CD4-positive, alpha-beta T cell treated with Interleukin-17A for 4 hours (primary cell): ENCODE data around the gene ACOX1.
A peak's percentile ranks its signal among the peaks of the same experiment; 100 is the strongest.
"Not testable (repeated sequence)": the region's sequence is repeated elsewhere in the genome, so short reads cannot be mapped to it uniquely, and the experiment has no call there.

Experiments
- DNase-seq: peaks from one replicate; pipeline ENCODE4 v3.0.0-alpha.2; 2020; ENCODE audit warnings: mixed read lengths

ACOX1 gene

DNA sequence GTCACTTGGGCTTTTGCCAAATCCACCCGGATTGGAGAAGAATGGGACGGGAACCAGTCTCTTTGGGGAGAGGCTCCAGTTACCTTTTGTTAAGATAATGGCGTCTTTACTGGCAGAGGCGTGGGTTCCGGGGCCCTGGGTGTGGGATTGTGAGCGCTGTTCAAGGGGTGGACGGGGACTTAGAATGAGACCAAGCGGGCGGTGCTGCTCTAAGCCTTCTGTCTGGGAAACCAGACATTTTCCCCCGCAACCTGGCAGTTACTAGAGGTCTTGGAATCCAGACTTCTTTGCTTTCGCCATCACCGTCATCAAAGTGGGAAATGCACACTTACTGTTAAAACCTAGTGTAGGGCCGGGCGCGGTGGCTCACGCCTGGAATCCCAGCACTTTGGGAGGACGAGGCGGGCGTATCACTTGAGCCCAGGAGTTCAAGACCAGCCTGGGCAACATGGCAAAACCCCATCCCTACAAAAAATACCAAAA lies 780 bp upstream of the ACOX1 start:
- no peak for DNase-seq

DNA sequence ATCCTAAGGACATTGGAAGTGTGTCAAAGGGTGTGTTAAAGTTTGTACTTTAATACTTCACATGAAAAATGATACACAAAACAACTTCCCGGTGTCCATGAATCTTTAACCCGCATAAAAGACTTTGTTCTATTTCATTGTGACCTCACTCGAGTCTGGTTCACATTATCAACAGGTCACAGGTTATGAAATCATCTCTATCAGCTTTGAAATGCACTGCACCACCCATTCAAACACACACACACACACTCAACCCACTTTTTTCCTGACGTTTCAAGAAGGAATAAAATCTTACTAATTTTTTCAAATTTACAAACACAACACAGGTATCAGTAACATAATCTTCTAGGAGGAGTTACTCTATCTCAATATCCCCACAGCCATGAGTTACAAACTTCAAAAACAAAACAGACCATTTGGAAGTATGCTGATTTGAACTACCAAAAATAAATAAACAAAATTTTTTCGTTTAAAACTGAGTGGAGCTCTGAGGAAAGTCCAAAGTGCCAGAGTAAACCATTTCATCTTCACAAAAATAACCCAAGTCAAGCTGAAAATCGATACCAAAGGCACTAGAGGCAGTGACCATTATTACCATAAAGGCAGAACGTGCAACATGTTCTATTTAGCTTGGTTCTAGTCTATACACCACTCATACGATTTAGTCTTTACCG lies 2.7 kb downstream of the ACOX1 start:
- no peak for DNase-seq

DNA sequence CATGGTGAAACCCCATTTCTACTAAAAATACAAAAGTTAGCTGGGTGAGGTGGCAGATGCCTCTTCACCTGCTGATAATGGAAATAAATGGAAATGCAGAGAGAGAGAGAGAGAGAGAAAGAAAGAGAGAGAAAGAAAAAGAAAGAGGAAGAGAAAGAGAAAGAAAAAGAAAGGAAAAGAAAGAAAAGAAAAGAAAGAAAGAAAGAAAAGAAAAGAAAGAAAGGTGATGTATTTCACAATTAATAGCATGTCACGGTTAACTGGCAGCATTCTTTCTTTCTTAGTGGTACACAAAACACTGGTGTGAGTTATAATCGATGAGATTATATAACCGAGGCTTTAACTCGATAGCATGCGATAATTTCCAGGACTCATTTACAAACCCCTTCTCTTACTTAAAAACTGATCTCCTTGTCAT lies 3.2 kb downstream of the ACOX1 start:
- no peak for DNase-seq

DNA sequence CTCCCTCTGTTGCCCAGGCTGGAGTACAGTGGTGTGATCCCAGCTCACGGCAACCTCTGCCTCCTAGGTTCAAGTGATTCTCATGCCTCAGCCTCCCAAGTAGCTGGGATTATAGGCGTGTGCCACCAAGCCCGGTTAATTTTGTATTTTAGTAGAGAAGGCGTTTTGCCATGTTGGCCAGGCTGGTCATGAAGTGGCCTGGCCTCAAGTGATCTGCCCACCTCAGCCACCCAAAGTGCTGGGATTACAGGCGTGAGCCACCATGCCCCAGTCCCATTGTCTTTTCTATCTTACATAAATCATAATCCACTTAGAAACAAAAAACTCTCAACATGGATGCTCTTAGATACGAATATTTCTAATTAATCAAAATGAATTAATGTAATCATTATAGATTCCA lies 3.8 kb downstream of the ACOX1 start:
- not testable (repeated sequence) for DNase-seq

DNA sequence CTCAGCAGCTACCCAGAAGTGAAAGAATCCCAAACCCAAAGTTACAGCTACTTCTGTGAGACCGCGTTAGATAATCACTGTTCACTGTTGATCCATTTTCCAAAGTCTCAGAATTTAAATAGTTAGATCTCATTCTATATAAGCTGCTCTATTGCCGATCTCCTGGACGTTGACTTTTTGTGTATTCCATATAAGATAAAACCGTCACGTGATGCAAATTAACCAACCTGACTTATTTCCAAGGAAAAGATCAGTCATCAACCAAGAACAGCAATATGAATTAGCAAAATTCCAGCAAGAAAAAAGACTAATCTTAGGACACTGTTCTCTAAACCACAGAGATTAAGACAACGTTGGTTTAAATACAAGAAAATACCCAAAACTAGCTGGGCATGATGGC lies 8.3 kb downstream of the ACOX1 start:
- DNase-seq, result no peak

DNA sequence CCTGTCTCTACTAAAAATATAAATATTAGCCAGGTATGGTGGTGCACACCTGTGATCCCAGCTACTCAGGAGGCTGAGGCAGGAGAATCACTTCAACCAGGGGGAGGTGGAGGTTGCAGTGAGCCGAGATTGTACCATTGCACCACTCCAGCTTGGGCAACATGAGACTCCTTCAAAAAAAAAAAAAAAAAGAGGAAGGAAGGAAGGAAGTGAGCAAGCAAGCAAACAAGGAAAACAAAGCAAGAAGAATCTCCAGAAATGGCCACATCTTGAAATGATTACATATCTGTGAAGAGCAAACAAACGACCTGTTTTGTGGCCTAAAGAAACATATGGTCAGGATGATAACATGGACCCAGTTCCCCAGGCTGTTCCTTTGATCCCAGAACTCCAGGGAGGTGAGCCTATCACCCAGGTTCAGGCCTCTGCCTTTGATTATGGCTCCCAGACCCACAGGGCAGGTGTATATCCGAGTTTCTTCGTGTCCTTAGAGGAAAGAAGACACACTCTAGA lies 8.9 kb downstream of the ACOX1 start:
- no peak for DNase-seq

DNA sequence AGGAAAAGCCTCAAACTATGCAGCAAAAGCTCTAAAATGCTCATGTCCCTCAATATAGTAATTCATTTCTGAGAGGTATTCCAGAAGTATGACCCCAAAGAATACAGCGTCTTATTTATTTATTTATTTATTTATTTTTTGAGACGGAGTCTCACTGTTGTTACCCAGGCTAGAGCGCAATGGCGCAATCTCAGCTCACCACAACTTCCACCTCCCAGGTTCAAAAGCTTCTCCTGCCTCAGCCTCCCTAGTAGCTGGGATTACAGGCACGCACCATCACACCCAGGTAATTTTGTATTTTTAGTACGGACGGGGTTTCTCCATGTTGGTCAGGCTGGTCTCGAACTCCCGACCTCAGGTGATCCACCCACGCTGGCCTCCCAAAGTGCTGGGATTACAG lies 9.9 kb downstream of the ACOX1 start:
- DNase-seq, result not testable (repeated sequence)

DNA sequence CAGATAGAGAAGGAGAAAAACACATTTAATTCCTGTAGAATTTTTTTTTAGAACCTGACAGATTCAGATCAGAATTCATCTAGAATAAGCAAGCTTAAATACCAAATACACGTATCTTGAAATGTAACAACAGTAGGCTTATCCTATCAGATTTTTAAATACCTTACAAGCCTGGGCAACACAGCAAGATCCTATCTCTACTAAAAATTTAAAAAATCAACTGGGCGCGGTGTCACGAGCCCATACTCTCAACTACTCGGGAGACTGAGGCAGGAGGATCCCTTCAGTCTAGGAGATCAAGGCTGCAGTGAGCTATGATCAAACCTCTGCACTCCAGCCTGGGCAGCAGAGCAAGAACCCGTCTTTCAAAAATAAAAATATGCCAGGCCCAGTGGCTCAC lies 13.5 kb downstream of the ACOX1 start:
- DNase-seq, result no peak

DNA sequence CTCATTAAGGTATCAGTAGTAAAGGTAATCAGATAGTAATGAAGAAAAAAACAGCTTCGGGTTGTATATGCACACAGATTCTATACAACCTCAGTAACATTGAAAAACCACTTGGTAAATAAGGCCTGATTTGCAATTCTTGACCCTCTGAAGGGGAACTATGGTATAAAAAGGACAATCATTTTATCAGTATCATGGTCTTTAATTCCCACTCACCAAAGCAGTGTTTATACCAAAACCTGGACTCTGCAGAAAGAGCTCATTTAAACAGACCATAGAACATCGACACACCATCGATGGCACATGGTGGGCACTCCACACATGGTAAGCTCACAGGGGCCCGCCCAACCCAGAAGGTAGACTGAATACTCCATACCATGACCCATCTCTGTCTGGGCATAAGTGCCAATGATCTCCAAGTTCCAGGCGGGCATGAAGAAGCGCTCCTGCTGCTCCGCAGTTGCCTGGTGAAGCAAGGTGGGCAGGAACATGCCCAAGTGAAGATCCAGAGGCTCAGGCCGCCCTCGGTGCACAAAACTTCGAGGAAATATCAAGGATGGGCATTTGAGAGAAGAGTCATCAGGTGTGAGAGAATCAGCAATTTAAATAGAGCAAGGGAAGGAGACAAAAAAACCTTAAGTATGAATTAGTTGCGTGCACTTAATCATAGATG lies 19.0 kb downstream of the ACOX1 start:
- DNase-seq, result no peak

DNA sequence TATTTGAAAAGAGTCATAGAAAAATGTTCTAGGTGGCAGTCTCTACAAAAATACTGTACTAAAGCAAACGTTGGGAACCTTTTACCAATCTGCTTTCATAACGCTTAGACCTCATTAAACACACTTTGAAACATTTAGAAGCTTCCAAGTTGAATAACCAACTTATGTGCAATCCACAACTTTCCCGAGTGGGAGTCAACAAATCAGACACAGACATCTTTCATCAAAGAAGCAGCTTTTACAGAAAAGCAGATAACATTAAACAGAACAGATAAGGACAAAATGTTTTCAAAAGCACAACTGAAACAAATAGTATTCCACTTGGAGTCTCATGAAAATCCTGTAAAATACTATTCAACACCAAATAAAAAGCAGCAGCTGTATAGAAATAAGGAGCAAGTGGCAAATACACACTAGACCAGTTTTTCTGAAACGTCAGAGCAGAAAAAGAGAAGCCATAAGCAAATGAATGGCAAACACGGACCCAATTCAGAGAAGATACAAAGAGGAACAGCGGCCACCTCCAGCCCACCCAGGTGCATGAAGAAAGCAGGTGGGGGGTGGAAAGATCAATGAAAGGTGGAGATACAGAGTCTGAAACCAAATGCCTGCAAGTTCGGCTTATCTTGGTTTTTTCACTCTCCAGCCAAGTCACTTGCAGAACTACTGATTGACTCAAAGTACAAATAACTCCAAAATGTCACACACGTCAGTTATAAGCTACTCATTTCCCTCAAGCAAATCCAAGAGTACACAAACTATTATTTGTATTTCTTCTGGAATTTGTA lies 19.7 kb downstream of the ACOX1 start:
- no peak for DNase-seq

DNA sequence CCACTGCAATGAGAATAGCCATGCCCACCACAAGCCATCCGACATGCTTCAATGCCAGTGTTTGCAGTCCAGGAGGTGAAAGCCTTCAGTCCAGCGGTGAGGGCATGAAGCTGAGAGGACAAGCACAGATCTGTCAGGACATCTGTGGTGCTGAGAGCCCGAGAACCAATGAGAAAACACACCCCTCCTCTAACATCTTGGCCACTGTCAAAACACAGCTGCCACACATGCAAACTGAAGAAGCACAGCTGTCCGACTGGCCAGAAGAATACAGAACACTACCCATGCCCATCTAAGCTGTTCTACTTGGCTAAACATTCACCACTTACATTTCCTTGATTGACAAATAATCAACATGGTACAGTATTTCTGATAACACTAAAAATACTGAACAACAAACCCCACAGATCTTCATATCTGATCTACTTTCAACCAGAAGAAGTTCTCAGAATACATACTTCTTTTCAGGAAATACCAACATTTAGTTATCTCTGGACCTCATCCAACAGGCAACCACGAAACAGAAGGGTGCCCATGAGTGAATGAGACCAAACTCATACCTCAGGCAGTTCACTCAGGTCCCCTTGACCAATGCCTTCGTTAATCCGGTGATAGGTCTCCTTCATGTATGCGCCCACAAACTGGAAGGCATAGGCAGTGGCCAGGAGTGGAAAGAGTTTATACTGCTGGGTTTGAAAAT lies 28.0 kb downstream of the ACOX1 start:
- no peak for DNase-seq

DNA sequence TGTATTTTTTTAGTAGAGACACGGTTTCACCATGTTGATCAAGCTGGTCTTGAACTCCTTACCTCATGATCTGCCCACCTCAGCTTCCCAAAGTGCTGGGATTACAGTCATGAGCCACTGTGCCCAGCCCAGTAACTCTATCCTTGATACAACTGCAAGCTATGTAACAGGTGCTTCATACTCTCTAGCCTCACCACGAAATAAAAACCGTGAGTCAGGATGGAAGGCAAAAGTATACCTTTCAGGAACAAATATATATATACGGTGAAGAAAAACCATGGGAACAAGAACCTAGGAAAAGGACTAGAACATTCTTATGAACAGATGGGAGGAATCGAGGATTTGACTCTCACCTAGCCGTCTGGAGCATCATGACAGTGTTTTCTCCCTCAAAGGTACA lies 28.5 kb downstream of the ACOX1 start:
- no peak for DNase-seq

DNA sequence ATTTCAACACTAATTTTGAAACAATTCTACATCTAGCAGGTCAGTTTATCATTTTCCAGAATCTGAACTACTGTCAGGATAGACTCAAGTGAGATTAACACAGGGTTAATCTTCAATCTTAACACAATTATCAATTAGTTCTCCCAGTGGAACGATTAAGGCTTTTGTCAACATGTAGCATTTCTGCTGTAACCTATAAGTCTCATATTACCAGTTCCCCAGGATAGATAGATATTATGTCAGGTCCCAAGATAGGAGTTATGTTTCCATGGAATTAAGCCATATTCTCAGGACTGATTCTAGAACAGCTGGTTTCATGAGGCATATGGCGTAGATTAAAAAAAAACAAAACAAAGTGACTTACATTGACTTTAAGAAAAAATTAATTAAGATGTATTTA lies 33.8 kb downstream of the ACOX1 start:
- no peak for DNase-seq

DNA sequence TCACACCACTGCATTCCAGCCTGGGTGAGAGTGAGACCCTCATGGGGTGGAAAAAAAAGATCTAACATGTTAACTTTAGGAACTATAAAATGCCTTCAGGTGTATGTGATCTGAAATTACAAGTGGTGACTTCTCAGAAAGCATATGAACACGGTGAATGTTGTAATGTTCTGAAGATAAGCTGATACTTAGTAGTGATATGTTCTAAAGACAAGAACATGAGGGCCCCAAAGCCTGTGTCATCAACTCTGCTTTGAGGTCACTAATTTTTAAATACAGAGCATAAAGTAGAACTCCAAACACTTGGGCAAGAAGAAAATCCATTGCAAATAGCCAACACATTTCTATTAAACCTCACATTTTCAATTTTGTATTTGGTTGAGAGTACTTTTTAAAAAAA lies 35.5 kb downstream of the ACOX1 start:
- no peak for DNase-seq

DNA sequence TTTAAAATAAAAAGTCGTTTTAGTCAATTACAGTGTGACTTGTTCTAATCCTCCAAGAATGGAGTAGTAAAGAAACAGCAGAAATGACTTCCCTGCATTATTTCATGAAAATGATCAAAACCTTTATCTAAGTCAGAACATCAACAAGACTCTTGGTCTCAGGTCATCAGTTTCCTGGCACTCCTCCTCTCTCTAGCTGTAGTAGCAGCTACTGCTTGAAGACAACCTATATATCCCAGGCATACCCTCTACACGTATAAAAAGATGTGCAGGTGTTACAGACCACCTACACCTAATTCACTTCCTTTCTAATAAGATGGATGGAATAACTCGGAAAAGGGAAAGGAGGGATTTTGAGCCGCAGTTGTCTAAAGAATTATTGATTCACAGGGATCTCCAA lies 36.5 kb downstream of the ACOX1 start:
- DNase-seq, result no peak

DNA sequence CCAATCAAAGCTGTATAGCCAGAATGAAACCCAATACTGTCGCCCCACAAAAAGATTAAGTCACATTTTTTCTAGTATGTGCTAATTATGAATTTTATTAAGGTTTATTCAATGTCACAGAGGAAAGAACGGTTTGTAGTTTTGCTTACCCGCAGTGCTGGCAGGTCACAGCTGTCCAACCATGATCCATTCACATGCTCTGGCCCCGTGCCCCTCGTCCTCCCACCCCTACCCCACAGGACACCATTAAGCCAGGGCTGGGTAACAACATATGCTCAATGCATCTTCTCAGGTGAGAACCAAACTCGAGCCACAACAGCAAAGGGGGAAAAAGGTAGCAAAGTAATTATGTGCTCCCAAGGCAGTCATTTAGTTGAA lies 37.5 kb downstream of the ACOX1 start:
- no peak for DNase-seq

DNA sequence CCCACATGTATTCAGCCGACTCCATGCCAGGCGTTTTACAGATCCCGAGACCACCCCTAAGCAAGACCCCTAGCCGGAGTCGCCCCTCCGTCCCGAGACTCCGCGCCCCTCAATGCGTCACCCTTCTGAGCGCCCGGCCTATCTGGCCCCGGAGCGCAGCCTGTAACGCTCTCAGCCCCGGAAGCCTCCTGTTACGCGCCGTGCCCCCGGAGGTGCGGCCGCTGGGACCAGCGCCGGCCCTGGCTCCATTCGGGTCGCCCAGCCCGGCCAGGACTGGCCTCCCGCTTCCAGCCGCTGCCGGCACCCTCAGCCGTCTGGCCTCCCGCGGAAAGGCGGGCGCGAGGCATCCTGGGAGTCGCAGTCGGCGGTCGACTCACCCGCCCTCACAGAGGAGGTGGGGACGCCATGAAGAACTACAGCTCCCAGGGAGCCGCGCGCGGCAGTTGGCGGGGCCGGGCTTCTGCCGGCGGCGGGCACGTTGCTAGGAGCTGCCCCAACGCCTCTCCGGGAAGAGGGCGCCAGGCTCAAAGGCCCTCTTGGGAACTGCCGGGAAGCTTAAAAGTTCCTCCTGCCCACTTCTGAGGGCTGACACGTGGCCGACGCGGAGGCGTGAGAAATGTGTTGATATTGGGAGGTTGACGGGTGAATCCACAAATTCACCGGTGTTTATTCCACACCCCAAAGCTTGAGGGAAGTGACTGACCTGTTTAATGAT lies 38.1 kb downstream of the ACOX1 start, which contains the start of gene FBF1:
Gene FBF1 (minus strand): TSS at position 316 of the 715 bp plus-strand sequence. CDS start 2,893 bp downstream, outside the sequence.
- DNase-seq, result peak; percentile 90

DNA sequence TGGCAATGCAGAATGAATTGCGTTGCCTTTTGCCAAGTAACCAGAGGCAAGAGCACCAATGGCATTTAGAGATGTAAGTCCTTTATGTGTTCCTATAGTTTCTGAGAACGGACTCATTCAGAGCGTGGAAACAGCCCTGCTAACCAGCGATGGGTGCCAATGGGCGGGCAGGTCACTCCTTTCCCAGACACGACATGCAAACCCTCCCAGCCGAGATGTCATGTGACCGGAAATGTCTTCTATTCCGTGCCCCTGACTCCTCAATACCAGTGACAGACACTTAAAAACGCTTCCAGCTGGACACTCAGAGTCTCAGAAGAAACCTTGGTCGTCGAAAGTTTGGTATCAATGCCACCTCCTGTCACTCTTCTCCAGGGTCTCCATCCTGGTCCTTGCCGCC lies 41.3 kb downstream of the ACOX1 start:
- DNase-seq, result no peak

DNA sequence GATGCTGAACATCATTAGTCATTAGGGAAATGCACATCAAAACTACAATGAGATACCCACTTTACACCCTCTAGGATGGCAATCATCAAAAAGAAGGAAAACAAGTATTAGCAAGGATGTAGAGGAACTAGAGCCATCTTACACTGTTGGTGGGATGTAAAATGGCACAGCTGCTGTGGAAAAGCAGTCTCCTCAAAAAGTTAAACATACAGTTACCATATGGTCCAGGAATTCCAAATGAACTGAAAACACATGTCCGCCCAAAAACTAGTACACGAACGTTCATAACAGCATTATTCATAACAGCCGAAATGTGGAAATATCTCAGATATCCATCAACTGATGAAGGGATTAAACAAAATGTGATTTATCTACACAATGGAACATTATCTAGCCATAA lies 45.2 kb downstream of the ACOX1 start:
- no peak for DNase-seq

DNA sequence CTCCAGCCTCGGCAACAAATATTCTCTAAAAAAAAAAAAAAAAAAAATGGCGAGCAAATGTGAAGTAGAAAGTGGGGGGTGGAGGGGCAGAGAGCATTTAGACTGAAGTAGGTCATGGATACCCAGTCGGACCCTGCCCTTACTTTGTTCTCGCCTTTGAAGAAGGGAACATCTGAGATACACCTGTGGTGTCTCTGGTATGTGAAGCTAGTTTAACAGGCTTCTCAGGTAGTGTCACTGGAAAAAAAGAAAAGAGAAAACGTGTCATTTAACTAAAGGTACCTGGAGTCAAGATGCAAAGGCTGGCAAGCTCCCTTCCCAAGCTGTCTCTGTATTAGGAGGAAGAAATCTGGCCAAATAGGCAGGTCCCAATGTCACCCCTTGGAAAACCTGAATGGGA lies 46.1 kb downstream of the ACOX1 start:
- no peak for DNase-seq

DNA sequence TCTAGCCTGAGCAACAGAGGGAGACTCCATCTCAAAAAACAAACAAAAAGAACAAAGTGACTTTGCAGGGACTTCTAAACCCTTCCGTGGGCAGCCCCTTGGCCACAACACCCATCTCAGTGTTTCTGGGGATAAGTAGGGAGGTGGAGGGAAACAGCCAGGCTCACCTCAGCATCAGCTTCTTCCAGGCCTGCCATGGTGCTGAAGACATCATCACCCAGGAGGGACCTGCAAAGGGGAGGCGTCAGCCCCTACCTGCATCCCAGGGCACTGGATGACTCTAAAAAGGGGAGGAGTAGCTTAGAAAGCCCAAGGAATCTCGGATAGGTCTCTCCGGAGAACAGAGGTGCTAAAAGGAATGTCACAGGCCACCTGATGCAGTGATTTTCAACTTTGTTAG lies 47.9 kb downstream of the ACOX1 start:
- no peak for DNase-seq

DNA sequence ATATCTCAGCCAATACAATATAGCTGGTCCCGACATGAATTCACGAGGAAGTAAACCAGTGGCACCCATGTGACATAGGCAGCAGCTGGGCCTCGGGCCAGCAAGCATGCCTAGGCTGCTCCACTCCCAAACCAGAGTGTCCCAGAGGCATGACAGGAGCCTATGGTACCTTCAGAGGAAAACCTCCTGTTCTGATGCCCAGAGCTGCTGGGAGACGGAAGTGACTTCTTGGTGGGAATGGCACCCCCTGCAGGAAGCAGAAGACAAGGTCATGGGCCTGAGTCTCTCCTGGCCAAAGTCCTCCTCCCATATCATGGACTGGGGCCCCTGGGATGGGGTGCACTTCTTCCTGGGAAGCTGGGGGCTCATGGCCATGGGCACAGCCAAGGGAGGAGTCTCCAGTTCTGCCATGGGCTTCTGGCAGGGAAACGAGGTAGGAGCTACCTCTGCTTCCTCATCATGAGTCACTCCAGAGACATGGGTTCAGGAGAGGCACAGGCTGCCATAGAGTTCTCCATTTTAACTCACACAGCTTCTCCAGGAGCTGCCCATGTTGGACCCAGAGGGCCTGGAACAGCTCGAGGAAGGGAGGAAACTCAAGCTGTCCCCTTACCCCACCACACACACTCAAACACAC lies 51.6 kb downstream of the ACOX1 start:
- DNase-seq, result peak; percentile 23
